Loucy (cell line): ENCODE results near the gene USP25.

Experiments used
- H2AFZ ChIP-seq: fragments of 200-600 bp; sonication (generic); 2 replicates; pipeline ENCODE4 v1.6.0; 2016; ENCODE audit warnings: antibody characterized with exemption, mild to moderate bottlenecking, low read length, moderate library complexity
- H3F3A ChIP-seq: fragments of 200-600 bp; 2 replicates; pipeline ENCODE4 v1.6.0; 2016; ENCODE audit warnings: antibody characterized with exemption, low read depth, mild to moderate bottlenecking
- H3K27me3 ChIP-seq: fragments of 200-600 bp; sonication (generic); 2 replicates; pipeline ENCODE4 v1.6.1; 2014; ENCODE audit warnings: low read length, mild to moderate bottlenecking; ENCODE audit not compliant: insufficient read depth, poor library complexity, severe bottlenecking
- H3K36me3 ChIP-seq: fragments of 200-600 bp; sonication (generic); 2 replicates; pipeline ENCODE4 v1.6.1; 2016; ENCODE audit warnings: low read length; ENCODE audit not compliant: insufficient read depth
- H3K4me1 ChIP-seq: fragments of 200-600 bp; sonication (generic); 2 replicates; pipeline ENCODE4 v1.5.1; 2014; ENCODE audit warnings: low read length, mild to moderate bottlenecking; ENCODE audit not compliant: insufficient read depth, poor library complexity, severe bottlenecking
- H3K4me2 ChIP-seq: fragments of 200-600 bp; sonication (generic); 2 replicates; pipeline ENCODE4 v1.6.0; 2014; ENCODE audit warnings: antibody characterized with exemption, low read length, low read depth, mild to moderate bottlenecking; ENCODE audit not compliant: poor library complexity, severe bottlenecking
- H3K4me3 ChIP-seq: fragments of 200-600 bp; sonication (generic); 2 replicates; pipeline ENCODE4 v1.5.1; 2014; ENCODE audit warnings: low read length, mild to moderate bottlenecking, mixed read lengths; ENCODE audit not compliant: poor library complexity, severe bottlenecking
- H3K79me2 ChIP-seq: fragments of 200-600 bp; sonication (generic); 2 replicates; pipeline ENCODE4 v1.6.1; 2014; ENCODE audit warnings: low read length; ENCODE audit not compliant: insufficient read depth
- H3K9ac ChIP-seq: fragments of 200-600 bp; sonication (generic); 2 replicates; pipeline ENCODE4 v1.6.0; 2014; ENCODE audit warnings: mild to moderate bottlenecking, low read depth, low read length, moderate library complexity; ENCODE audit not compliant: poor library complexity, severe bottlenecking
- H3K9me2 ChIP-seq: fragments of 200-600 bp; sonication (generic); replicated peaks from 2 replicates; pipeline ENCODE4 v1.6.1; 2016; ENCODE audit warnings: low read depth, low read length, mixed read lengths
- H3K9me3 ChIP-seq: fragments of 200-600 bp; sonication (generic); 2 replicates; pipeline ENCODE4 v1.6.1; 2014; ENCODE audit warnings: mild to moderate bottlenecking, antibody characterized with exemption, low read length, low read depth; ENCODE audit not compliant: insufficient read depth
- H4K20me1 ChIP-seq: fragments of 200-600 bp; sonication (generic); 2 replicates; pipeline ENCODE4 v1.6.0; 2014; ENCODE audit warnings: antibody characterized with exemption, low read length, mild to moderate bottlenecking; ENCODE audit not compliant: insufficient read depth, poor library complexity, severe bottlenecking
- CTCF ChIP-seq: fragments of 200-600 bp; sonication (generic); conservative IDR thresholded peaks from 2 replicates; pipeline ENCODE4 v1.5.1; 2014; ENCODE audit warnings: mild to moderate bottlenecking, antibody characterized with exemption, low read length
- EZH2phosphoT487 ChIP-seq: fragments of 200-600 bp; IDR thresholded peaks from 2 replicates; pipeline ENCODE4 v1.6.1; 2018; ENCODE audit warnings: antibody characterized with exemption, mild to moderate bottlenecking, moderate library complexity, borderline replicate concordance

USP25 gene

GRCh38 chr21:15804247-15805005 is 74.6 kb downstream of the USP25 start:
- Histone ChIP-seq H3K27me3 (no peaks in the 10 kb centered on the region), H3K4me2 (no peak overlapping the region), H3K9me2 (no peaks in the 10 kb centered on the region), H3K9ac (no peak overlapping the region), H2AFZ (no peak overlapping the region), H4K20me1 (no peaks in the 10 kb centered on the region), H3K9me3 (no peaks in the 10 kb centered on the region), H3K36me3 (no peaks in the 10 kb centered on the region; the same call in 1 of the 2 replicates), H3K79me2 (no peaks in the 10 kb centered on the region), H3F3A (no peaks in the 10 kb centered on the region), H3K4me3 (no peak overlapping the region), H3K4me1 (no peaks in the 10 kb centered on the region)
- TF ChIP-seq CTCF (no peak), EZH2phosphoT487 (no peak)

DNA sequence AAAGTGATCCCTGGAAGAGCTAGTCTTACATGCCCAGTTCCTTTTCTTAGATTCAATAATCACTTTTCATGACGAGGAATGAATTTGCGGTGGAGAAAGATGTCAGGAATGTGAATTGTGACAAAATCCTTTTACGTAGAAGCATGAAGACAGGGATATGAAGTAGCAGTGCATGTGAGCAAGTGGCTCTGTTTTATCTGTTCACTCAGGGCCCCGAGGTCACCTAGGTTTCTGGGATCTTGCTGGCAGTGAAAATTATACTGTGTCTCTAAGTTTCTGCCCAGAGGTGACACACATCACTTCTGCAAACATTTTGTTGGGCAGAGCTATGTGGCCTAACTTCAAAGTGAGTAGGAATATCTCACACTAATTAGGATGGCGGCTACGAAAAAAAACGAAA is 79.3 kb downstream of the USP25 start:
- no peaks in the 10 kb centered on the region for H3K9me2 ChIP-seq
- H3F3A ChIP-seq, result no peaks in the 10 kb centered on the region
- H3K4me3 ChIP-seq, result no peak overlapping the region
- H4K20me1 ChIP-seq, result no peaks in the 10 kb centered on the region
- H3K9ac ChIP-seq, result no peak overlapping the region
- peaks cover 3% of the 10 kb centered on the region; the same call in 1 of the 2 replicates for H3K36me3 ChIP-seq
- no peaks in the 10 kb centered on the region for H3K9me3 ChIP-seq
- no peaks in the 10 kb centered on the region for H3K79me2 ChIP-seq
- H3K4me2 ChIP-seq, result no peak overlapping the region
- TF ChIP-seq EZH2phosphoT487 (no peak), CTCF (no peak)
- H2AFZ ChIP-seq, result no peak overlapping the region
- no peaks in the 10 kb centered on the region for H3K27me3 ChIP-seq
- no peaks in the 10 kb centered on the region for H3K4me1 ChIP-seq

GRCh38 chr21:15809818-15810217 is 80.0 kb downstream of the USP25 start:
- no peaks in the 10 kb centered on the region for H3K79me2 ChIP-seq
- no peaks in the 10 kb centered on the region for H3F3A ChIP-seq
- H3K4me1 ChIP-seq, result no peaks in the 10 kb centered on the region
- H3K4me2 ChIP-seq, result no peak overlapping the region
- no peaks in the 10 kb centered on the region for H3K9me2 ChIP-seq
- H3K9ac ChIP-seq, result no peak overlapping the region
- H4K20me1 ChIP-seq, result no peaks in the 10 kb centered on the region
- no peak overlapping the region for H2AFZ ChIP-seq
- no peaks in the 10 kb centered on the region; the same call in 1 of the 2 replicates for H3K9me3 ChIP-seq
- TF ChIP-seq EZH2phosphoT487 (no peak), CTCF (no peak)
- no peaks in the 10 kb centered on the region for H3K27me3 ChIP-seq
- H3K36me3 ChIP-seq, result peaks cover 3% of the 10 kb centered on the region; the same call in 1 of the 2 replicates
- H3K4me3 ChIP-seq, result no peak overlapping the region
